HEK293 (cell line): ENCODE data around the gene TEAD3.

Experiments
- AEBP2 ChIP-seq: fragments of 450-650 bp; formaldehyde crosslinking; IDR thresholded peaks from 2 replicates; pipeline ENCODE4 v1.5.1; 2016; ENCODE audit warnings: missing biosample characterization, missing genetic modification characterization, borderline replicate concordance
- BCL11B ChIP-seq: fragments of 450-650 bp; formaldehyde crosslinking; IDR thresholded peaks from 2 replicates; pipeline ENCODE4 v1.5.1; 2016; ENCODE audit warnings: low read depth, missing biosample characterization, missing genetic modification characterization
- CTCF ChIP-seq: fragments of 450-650 bp; formaldehyde crosslinking; IDR thresholded peaks from 2 replicates; pipeline ENCODE4 v1.5.1; 2016; ENCODE audit warnings: missing biosample characterization, missing genetic modification characterization
- HIC1 ChIP-seq: fragments of 450-650 bp; formaldehyde crosslinking; IDR thresholded peaks from 2 replicates; pipeline ENCODE4 v1.5.1; 2016; ENCODE audit warnings: missing biosample characterization, missing genetic modification characterization
- PATZ1 ChIP-seq: fragments of 450-650 bp; formaldehyde crosslinking; IDR thresholded peaks from 2 replicates; pipeline ENCODE4 v1.5.1; 2016; ENCODE audit warnings: missing biosample characterization, missing genetic modification characterization
- SP2 ChIP-seq: fragments of 450-650 bp; formaldehyde crosslinking; IDR thresholded peaks from 2 replicates; pipeline ENCODE4 v1.5.1; 2016; ENCODE audit warnings: missing biosample characterization, missing genetic modification characterization
- SP3 ChIP-seq: fragments of 450-650 bp; formaldehyde crosslinking; IDR thresholded peaks from 2 replicates; pipeline ENCODE4 v1.5.1; 2016; ENCODE audit warnings: missing biosample characterization, missing genetic modification characterization
- SP7 ChIP-seq: fragments of 450-650 bp; formaldehyde crosslinking; IDR thresholded peaks from 2 replicates; pipeline ENCODE4 v1.5.1; 2016; ENCODE audit warnings: missing biosample characterization, missing genetic modification characterization
- ZBTB20 ChIP-seq: fragments of 450-650 bp; formaldehyde crosslinking; IDR thresholded peaks from 2 replicates; pipeline ENCODE4 v1.5.1; 2016; ENCODE audit warnings: missing biosample characterization, missing genetic modification characterization
- ZBTB26 ChIP-seq: fragments of 450-650 bp; formaldehyde crosslinking; optimal IDR thresholded peaks from 2 replicates; pipeline ENCODE3; 2016; ENCODE audit warnings: missing biosample characterization, mild to moderate bottlenecking, missing genetic modification characterization
- ZFP69B ChIP-seq: fragments of 450-650 bp; formaldehyde crosslinking; IDR thresholded peaks from 2 replicates; pipeline ENCODE4 v1.5.1; 2016; ENCODE audit warnings: missing biosample characterization, missing genetic modification characterization
- ZNF10 ChIP-seq: fragments of 450-650 bp; formaldehyde crosslinking; IDR thresholded peaks from 2 replicates; pipeline ENCODE4 v1.5.1; 2017; ENCODE audit warnings: missing biosample characterization, missing genetic modification characterization
- ZNF211 ChIP-seq: fragments of 450-650 bp; formaldehyde crosslinking; IDR thresholded peaks from 2 replicates; pipeline ENCODE4 v1.5.1; 2016; ENCODE audit warnings: low read depth, missing biosample characterization, missing genetic modification characterization
- ZNF24 ChIP-seq: fragments of 450-650 bp; formaldehyde crosslinking; IDR thresholded peaks from 2 replicates; pipeline ENCODE4 v1.5.1; 2016; ENCODE audit warnings: missing biosample characterization, missing genetic modification characterization
- ZNF26 ChIP-seq: fragments of 450-650 bp; formaldehyde crosslinking; IDR thresholded peaks from 2 replicates; pipeline ENCODE4 v1.5.1; 2016; ENCODE audit warnings: missing biosample characterization, missing genetic modification characterization
- ZNF266 ChIP-seq: fragments of 450-650 bp; formaldehyde crosslinking; IDR thresholded peaks from 2 replicates; pipeline ENCODE4 v1.5.1; 2016; ENCODE audit warnings: missing biosample characterization, missing genetic modification characterization, low read depth
- ZNF274 ChIP-seq, 2 experiments: fragments of 200-500 bp in 1 of 2; fragments of 450-650 bp in 1 of 2; sonication (Bioruptor generic) in 1 of 2; formaldehyde crosslinking in 1 of 2; IDR thresholded peaks; 2 replicates each; pipeline versions ENCODE4 v1.5.1 to v1.6.1; 2014 to 2016; ENCODE audit warnings: borderline replicate concordance in 1 of 2, inconsistent platforms in 1 of 2, low read length in 1 of 2, missing biosample characterization in 1 of 2, missing genetic modification characterization in 1 of 2
- ZNF350 ChIP-seq: fragments of 450-650 bp; formaldehyde crosslinking; IDR thresholded peaks from 2 replicates; pipeline ENCODE4 v1.5.0; 2017; ENCODE audit warnings: missing biosample characterization, mild to moderate bottlenecking, missing genetic modification characterization
- ZNF366 ChIP-seq: fragments of 450-650 bp; formaldehyde crosslinking; conservative IDR thresholded peaks from 2 replicates; pipeline ENCODE4 v1.5.1; 2016; ENCODE audit warnings: missing biosample characterization, missing genetic modification characterization
- ZNF398 ChIP-seq: fragments of 450-650 bp; formaldehyde crosslinking; IDR thresholded peaks from 2 replicates; pipeline ENCODE4 v1.5.1; 2017; ENCODE audit warnings: missing biosample characterization, missing genetic modification characterization
- ZNF558 ChIP-seq: fragments of 450-650 bp; formaldehyde crosslinking; IDR thresholded peaks from 2 replicates; pipeline ENCODE4 v1.5.1; 2016; ENCODE audit warnings: missing biosample characterization, missing genetic modification characterization
- ZNF571 ChIP-seq: fragments of 450-650 bp; formaldehyde crosslinking; IDR thresholded peaks from 2 replicates; pipeline ENCODE4 v1.5.0; 2017; ENCODE audit warnings: missing biosample characterization, missing genetic modification characterization
- ZNF600 ChIP-seq: fragments of 450-650 bp; formaldehyde crosslinking; IDR thresholded peaks from 2 replicates; pipeline ENCODE4 v1.5.1; 2016; ENCODE audit warnings: missing biosample characterization, missing genetic modification characterization
- ZNF621 ChIP-seq: fragments of 450-650 bp; formaldehyde crosslinking; IDR thresholded peaks from 2 replicates; pipeline ENCODE4 v1.5.1; 2017; ENCODE audit warnings: missing biosample characterization, missing genetic modification characterization
- ZNF645 ChIP-seq: fragments of 450-650 bp; formaldehyde crosslinking; IDR thresholded peaks from 2 replicates; pipeline ENCODE4; 2016; ENCODE audit warnings: missing biosample characterization, missing genetic modification characterization

The TEAD3 gene

GRCh38 chr6:35489995-35490791 is 6.7 kb downstream of the TEAD3 start (continued):
- no peak for TF ChIP-seq ZFP69B (tag by site-specific recombination)
- peak; percentile 89 for TF ChIP-seq ZNF398 (tag by site-specific recombination)
- no peak for TF ChIP-seq ZNF274 (IDR thresholded peaks at IDR 0.05; ENCODE audit: low read length)
- no peak for TF ChIP-seq ZNF274 (tag by site-specific recombination; IDR thresholded peaks at IDR 0.05; ENCODE audit: borderline replicate concordance)
- TF ChIP-seq ZNF350 (tag by site-specific recombination), result no peak
- TF ChIP-seq CTCF (tag by site-specific recombination), result no peak
- TF ChIP-seq BCL11B (tag by site-specific recombination), result no peak
- no peak for TF ChIP-seq ZNF26 (tag by site-specific recombination)
- peak; percentile 49 for TF ChIP-seq SP2
- TF ChIP-seq ZNF645 (tag by site-specific recombination), result no peak
- peak; percentile 56 for TF ChIP-seq SP7 (tag by site-specific recombination)
- TF ChIP-seq ZNF24 (tag by site-specific recombination), result 0 out of 2 replicates have a peak, but pooled peaks have one; percentile 35
- TF ChIP-seq HIC1 (tag by site-specific recombination), result peak; percentile 83
- no peak for TF ChIP-seq ZNF621 (tag by site-specific recombination)
- peak; percentile 83 for TF ChIP-seq SP3 (tag by site-specific recombination)
- no peak for TF ChIP-seq ZNF600 (tag by site-specific recombination)
- peak; percentile 36 for TF ChIP-seq ZBTB26 (tag by site-specific recombination)
- no peak for TF ChIP-seq ZNF266
- TF ChIP-seq ZBTB20 (tag by site-specific recombination), result 0 out of 2 replicates have a peak, but pooled peaks have one; percentile 17
- TF ChIP-seq AEBP2 (tag by site-specific recombination), result no peak
- no peak for TF ChIP-seq ZNF366 (tag by site-specific recombination)
- TF ChIP-seq ZNF211 (tag by site-specific recombination), result no peak
- no peak for TF ChIP-seq ZNF558 (tag by site-specific recombination)
- TF ChIP-seq ZNF10, result no peak
- TF ChIP-seq PATZ1 (tag by site-specific recombination), result peak; percentile 74; the same call in 1 of the 2 replicates
- no peak for TF ChIP-seq ZNF571 (tag by site-specific recombination)
